GM19452 (cell line): ENCODE results near the gene KRTAP9-1.
"Not testable (repeated sequence)": the region's sequence is repeated elsewhere in the genome, so short reads cannot be mapped to it uniquely, and the experiment has no call there.

ENCODE experiments used
- ATAC-seq: cut with Tn5 transposase; IDR thresholded peaks from one replicate; pipeline ENCODE4 v1.9.1; 2021; ENCODE audit not compliant: unreplicated experiment

The KRTAP9-1 gene

DNA sequence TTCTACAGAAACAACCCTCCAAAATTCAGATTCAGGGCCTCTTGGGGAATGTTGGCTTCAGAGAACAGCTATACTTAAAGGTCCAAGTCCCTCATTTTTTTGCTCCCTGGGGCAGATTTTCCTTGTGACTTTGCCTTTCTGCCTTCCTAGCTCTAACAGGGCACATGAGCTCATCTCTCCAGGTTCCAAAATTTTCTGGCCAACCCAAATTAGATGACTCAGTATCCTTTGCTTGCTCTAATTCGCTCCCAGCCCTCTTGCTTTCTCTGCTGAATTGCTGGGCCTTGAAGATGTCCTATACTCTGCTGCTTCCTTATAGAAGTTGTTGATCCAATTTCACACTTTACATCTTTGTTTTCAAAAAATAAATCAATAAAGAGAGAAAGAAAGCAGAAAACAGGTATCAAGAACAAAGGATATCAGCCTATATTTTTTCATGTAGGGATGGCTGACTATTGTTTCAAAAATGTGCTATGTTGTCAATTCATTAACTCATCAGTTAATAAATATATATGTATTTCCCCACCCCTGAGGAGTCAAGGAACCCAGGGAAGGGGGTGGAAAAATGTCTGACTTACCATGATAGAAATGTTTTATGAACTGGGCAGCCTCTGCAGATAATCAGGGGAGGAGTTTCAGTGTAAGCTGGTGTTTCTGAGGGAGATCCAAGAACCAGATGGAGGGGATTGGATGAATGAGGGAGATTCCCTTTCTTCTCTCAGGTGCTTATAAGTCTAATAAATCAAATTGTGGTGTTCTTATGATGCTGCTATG lies 10.7 kb upstream of the KRTAP9-1 start:
- no peak for ATAC-seq

DNA sequence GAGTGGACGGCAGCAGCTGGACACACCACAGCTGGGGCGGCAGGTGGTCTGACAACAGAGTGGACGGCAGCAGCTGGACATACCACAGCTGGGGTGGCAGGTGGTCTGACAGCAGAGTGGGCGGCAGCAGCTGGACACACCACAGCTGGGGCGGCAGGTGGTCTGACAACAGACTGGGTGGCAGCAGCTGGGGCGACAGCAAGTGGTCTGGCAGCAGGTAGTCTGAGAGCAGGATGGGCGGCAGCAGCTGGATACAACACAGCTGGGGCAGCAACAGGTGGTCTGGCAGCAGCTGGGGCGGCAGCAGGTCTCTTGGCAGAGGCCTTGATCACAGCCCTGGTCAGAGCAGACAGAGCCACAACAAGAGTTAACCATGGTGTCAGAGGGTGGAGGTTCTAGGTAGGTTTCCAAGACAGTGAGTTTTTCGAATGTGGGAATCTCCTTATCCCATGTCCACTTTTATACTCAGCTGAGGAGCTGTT lies 5.2 kb upstream of the KRTAP9-1 start, which contains the start of gene KRTAP4-1:
TSS of gene KRTAP4-1 (minus strand) at position 432 of the 482 bp plus-strand sequence. CDS start at position 375, 57 bp downstream.
- ATAC-seq: no peak

DNA sequence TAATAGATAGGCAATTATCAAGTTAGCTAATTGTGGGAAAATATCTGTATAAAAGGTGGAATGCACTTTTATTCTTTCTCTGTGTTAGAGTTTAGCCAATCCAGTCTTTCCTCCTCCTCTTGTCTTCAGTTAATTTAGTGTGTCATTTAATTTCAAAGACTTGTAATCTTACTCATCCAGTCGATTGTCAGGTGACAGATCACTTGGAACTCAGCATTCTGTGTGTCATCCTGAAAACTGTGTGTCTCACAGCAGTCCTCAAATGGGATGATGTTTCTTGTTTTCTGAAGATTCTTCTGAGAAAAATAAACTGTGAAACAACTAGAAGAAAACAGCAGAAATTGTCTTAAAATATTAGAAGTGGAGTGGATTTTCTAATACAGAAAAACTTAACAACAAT lies 4.7 kb upstream of the KRTAP9-1 start:
- no peak for ATAC-seq

DNA sequence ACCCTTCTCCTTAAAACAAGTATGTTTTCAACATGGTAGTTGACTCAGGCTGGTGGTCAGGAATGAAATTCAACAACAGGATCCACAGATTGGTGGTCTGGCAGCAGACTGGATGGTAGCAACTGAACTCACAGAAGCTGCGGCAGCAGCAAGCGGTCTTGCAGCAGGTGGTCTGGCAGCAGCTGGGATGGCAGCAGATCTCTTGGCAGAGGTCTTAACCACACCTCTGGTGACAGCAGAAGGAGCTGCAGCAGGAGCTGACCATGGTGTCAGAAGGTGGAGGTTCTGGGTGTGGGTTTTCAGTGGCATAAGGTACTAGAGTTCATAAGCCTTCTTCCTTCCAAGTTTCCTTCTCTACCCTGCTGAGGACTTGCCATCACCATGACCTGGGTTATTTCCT lies 2.8 kb upstream of the KRTAP9-1 start:
- no peak for ATAC-seq

DNA sequence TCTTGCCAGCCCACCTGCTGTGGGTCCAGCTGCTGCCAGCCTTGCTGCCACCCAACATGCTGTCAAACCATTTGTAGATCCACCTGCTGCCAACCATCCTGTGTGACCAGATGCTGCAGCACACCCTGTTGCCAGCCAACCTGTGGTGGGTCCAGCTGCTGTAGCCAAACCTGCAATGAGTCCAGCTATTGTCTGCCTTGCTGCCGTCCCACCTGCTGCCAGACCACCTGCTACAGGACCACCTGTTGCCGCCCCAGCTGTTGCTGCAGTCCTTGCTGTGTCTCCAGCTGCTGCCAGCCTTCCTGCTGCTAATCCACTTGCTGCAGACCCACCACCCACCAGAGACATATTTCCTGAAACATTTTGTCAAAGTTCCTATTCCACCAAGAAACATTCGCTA lies 641 bp downstream of the KRTAP9-1 start:
- ATAC-seq: no peak

DNA sequence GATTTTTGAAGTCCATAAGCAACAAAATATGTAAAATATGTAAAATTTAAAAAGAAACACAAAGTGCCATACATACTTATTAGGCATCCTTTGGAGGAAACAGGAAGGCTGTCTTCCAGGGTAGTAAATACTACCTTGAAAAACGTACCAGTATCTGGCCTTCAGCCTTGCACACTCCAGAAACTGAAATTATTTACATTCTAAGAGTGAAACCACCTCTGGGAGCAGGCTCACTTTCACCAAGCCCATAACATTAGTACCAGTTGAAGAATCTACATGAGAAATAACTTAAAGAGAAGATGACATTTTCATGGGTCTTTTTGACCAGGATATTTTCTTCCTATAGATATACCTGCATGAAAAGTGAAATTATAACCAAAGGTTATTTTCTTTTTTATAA lies 6.4 kb downstream of the KRTAP9-1 start:
- no peak for ATAC-seq

DNA sequence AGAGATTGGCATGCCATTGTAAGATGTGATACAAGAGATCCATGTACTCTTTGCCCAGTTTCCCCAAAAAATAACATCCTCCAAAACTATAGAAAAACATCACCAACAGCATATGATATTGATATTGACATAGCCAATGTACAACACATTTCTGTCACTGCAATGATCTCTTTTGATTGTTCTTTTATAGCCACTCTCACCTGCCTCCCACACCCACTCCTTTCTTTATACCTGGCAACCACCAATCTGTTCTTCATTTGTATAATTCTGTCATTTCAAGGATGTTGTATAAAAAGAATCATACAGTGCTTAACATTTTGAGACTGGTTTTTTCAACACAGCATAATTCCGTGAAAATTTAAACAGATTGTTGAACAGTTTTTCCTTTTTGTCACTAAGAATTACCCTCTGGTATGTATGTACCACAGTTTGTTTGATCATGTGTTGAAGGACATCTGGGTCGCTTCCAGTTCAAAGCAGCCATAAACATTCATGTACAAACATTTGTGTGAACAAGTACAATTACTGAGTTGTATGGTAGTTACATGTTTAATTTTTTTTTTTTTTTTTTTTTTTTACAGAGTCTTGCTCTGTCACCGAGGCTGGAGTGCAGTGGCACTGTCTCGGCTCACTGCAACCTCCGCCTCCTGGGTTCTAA lies 9.9 kb downstream of the KRTAP9-1 start:
- ATAC-seq: no peak

DNA sequence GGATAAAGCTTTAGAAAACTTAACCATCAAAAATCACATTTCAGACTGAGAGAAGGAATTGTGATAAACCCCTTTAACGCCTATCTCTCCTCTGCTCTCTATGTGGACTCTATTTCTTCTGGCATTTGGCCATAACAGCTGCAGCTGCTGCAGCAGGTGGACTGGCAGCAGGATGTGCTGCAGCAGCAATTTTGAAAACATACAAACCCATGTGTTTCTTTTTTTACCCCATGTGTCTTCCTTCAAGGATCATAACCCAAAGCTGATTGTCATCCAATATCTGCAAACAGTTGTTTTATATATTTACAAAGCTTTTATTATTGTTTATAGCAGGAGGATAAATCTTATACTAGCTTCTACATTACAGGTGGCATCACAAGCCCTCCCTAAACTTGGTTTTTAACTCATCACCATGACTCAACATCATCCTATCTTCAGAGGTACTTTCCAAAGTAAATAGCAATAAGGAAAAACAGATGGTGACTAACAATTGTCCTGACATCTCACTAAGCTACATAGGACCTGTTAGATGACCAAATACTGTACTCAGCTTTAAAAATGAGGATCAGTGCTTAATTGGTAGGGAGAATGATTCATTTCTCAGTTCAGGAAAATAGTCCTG lies 22.3 kb downstream of the KRTAP9-1 start:
- ATAC-seq: no peak

DNA sequence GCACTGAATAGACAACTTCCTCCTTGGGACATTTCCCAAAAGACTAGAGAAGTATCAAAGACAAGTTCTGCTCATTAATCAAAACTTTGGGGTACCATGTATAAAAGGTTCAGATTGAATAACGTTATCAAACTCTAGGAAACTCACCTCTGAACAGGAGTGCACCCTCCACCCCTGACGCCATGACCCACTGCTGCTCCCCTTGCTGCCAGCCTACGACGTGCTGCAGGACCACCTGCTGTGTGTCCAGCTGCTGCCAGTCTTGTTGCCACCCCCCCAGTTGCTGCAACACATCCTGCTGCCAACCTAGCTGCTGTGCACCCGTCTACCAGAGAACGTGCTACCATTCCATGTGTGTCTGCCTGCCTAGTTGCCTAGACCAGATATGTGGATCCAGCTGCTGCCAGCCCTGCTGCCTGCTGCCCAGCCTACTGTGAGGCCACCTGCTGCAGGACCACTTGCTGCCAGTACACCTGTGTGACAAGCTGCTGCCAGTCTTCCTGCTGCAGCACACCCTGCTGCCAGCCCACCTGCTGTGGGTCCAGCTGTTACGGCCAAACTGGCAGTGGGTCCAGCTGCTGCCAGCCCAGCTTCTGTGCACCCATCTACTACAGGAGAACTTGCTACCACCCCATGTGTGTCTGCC lies 23.0 kb downstream of the KRTAP9-1 start:
- ATAC-seq: no peak

DNA sequence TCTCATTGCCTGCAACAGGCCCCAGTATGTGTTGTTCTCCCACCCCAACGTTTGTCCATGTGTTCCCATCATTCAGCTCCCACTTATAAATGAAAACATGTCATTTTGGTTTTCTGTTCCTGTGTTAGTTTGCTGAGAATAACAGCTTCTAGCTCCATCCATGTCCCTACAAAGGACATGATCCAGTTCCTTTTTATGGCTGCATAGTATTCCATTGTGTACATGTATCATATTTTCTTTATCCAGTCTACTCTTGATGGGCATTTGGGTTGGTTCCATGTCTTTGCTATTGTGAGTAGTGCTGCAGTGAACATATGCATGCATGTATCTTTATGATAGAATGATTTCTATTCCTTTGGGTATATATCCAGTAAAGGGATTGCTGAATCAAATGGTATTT lies 26.0 kb downstream of the KRTAP9-1 start:
- ATAC-seq: no peak

DNA sequence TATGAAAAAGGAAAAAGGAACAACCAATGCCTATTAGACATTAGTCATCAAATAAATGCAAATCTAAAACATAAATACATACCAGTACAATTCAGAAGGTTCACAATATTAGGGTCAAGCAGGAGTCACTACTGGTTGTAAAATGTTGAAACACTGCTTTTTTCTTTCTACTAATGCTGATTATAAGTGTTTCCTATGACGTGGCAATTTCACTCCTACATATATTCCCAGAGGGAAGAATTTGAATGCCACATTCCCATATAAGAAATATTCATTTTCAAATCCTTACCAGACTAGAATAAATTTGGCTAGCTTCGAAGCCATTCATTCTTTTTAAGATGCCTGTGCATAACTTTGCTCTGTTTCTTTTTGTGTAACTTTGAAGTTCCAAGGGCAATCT lies 34.1 kb downstream of the KRTAP9-1 start:
- ATAC-seq: no peak

DNA sequence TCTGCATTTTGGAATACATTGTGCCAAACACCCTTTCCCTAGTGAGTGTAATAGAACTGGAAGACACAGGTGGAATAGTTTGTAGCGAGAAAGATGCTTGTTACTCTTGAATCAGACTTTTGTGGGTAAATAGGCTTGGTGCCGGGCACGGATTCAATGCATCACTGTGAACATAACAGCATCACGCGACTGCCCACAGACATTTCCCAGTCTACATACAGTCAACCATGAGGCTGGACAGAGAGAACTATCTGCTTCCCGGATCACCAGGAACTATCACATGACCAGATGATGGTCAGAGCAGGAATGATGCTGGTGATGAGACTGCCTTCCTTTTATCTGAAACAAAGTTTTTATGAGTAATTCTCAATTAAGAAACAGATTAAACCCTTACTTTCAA lies 36.4 kb downstream of the KRTAP9-1 start:
- no peak for ATAC-seq

DNA sequence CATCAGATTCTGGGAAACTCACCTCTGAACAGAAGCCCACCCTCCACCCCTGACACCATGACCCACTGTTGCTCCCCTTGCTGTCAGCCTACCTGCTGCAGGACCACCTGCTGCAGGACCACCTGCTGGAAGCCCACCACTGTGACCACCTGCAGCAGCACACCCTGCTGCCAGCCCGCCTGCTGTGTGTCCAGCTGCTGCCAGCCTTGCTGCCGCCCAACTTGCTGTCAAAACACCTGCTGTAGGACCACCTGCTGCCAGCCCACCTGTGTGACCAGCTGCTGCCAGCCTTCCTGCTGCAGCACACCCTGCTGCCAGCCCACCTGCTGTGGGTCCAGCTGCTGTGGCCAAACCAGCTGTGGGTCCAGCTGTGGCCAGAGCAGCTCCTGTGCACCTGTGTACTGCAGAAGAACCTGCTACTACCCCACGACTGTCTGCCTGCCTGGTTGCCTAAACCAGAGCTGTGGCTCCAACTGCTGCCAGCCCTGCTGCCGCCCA lies 37.0 kb downstream of the KRTAP9-1 start, which contains the start of gene KRTAP9-2:
TSS of gene KRTAP9-2 (plus strand) at position 51 of the 498 bp plus-strand sequence. CDS start at position 58, 7 bp downstream.
- not testable (repeated sequence) for ATAC-seq

DNA sequence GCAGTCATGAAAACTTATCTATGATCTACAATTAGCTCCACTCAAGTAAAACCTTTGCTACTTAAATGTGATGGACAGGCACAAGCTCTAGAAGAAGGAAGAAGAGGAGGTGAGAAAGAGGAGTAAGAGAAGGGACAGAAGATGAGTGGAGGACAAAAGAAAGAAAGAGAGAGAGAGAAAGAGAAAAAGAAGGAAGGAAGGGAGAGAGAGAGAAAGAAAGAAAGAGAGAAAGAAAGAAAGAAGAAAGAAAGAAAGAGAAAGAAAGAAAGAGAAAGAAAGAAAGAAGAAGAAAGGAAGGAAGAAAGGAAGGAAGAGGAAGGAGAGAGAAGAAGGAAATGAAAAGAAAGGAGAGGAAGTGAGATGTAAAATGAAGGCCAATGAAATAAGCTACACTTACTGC lies 40.4 kb downstream of the KRTAP9-1 start:
- ATAC-seq: no peak

DNA sequence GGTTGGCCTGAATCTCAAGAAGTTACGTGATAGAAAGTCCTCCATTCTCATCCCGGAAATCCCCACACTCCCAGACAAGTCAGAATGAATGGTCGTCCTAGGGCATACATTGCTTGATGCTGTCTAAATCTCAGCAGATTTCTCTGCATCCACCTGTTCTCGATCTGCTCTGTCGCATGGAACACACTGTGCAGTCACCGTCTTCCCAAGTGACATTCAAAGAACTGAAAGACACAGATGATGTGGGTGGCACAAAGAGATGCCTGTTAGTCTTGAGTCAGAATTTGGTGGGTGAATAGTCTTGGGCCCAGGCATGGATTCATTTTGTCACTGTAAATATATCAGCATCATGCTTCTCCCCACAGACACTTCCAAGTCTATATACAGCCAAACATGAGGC lies 42.0 kb downstream of the KRTAP9-1 start:
- ATAC-seq: no peak

DNA sequence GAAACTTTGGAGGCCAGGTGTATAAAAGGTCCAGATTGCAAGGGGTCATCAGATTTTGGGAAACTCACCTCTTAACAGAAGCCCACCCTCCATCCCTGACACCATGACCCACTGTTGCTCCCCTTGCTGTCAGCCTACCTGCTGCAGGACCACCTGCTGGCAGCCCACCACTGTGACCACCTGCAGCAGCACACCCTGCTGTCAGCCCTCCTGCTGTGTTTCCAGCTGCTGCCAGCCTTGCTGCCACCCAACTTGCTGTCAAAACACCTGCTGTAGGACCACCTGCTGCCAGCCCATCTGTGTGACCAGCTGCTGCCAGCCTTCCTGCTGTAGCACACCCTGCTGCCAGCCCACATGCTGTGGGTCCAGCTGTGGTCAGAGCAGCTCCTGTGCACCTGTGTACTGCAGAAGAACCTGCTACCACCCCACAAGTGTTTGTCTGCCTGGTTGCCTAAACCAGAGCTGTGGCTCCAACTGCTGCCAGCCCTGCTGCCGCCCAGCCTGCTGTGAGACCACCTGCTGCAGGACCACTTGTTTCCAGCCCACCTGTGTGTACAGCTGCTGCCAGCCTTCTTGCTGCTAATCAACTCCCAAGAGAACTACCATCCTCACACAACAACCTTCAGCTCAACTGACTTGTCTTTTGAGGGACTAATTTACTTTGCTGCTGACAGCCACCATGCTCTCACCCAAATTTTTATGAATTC lies 42.9 kb downstream of the KRTAP9-1 start, which contains the start of gene KRTAP9-3:
TSS of gene KRTAP9-3 (plus strand) at position 51 of the 707 bp plus-strand sequence. CDS start at position 104, 53 bp downstream.
- ATAC-seq: not testable (repeated sequence)

DNA sequence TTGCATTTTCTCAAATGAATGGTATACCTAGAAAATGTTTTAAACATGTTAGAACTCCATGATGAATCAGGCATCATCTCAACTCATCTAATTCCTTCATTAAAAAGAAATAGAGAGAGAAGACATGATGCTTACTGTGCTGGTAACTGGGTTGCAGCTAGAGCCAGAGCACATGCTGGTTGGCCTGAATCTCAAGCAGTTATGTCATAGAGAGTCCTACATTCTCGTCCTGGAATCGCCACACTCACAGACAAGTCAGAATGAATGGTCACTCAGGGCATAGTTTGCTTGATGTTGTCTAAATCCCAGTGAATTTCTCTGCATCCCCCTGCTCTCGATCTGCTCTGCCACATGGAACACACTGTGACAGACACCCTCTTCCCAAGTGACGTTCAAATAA lies 47.4 kb downstream of the KRTAP9-1 start:
- ATAC-seq: not testable (repeated sequence)

DNA sequence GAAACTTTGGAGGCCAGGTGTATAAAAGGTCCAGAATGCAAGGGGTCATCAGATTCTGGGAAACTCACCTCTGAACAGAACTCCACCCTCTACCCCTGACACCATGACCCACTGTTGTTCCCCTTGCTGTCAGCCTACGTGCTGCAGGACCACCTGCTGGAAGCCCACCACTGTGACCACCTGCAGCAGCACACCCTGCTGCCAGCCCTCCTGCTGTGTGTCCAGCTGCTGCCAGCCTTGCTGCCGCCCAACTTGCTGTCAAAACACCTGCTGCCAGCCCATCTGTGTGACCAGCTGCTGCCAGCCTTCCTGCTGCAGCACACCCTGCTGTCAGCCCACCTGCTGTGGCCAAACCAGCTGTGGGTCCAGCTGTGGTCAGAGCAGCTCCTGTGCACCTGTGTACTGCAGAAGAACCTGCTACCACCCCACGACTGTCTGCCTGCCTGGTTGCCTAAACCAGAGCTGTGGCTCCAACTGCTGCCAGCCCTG lies 48.3 kb downstream of the KRTAP9-1 start, which contains the start of gene KRTAP9-8:
TSS of gene KRTAP9-8 (plus strand) at position 51 of the 489 bp plus-strand sequence. CDS start at position 104, 53 bp downstream.
- ATAC-seq: not testable (repeated sequence)
